HepG2 (cell line): ENCODE measurements around the gene NAA38. TPM values are rescaled to one million over a fixed set of nuclear protein-coding genes. Genes with fewer than 3 reads are reported as not detected.

Experiments
- ARID4A ChIP-seq: sonication (generic); formaldehyde crosslinking; IDR thresholded peaks from 2 replicates; pipeline ENCODE4 v1.5.0; 2020; ENCODE audit warnings: mild to moderate bottlenecking, missing genetic modification reagents, borderline replicate concordance
- DDIT3 ChIP-seq: sonication (generic); formaldehyde crosslinking; IDR thresholded peaks from 2 replicates; pipeline ENCODE4 v1.4.0; 2020; ENCODE audit warnings: mild to moderate bottlenecking, missing genetic modification reagents
- GPN1 ChIP-seq: sonication (generic); formaldehyde crosslinking; IDR thresholded peaks from 2 replicates; pipeline ENCODE4 v1.5.1; 2020; ENCODE audit warnings: missing genetic modification reagents, borderline replicate concordance
- HNRNPL ChIP-seq: fragments of 200-400 bp; formaldehyde crosslinking; IDR thresholded peaks from 2 replicates; pipeline ENCODE4 v1.6.1; 2017; ENCODE audit warnings: mild to moderate bottlenecking, low read depth, low read length
- TAF15 ChIP-seq: fragments of 200-400 bp; formaldehyde crosslinking; IDR thresholded peaks from one replicate; pipeline ENCODE4 v1.6.1; 2018; ENCODE audit warnings: mild to moderate bottlenecking, low read depth, low read length; ENCODE audit not compliant: poor library complexity, severe bottlenecking
- TEAD2 ChIP-seq: sonication (generic); formaldehyde crosslinking; IDR thresholded peaks from 2 replicates; pipeline ENCODE4 v1.9.0; 2021; ENCODE audit warnings: missing genetic modification reagents
- ZBTB49 ChIP-seq: sonication (generic); formaldehyde crosslinking; IDR thresholded peaks from 2 replicates; pipeline ENCODE4 v1.4.0; 2020; ENCODE audit warnings: missing genetic modification reagents, borderline replicate concordance
- ZFP1 ChIP-seq: IDR thresholded peaks from 2 replicates; pipeline ENCODE4 v1.6.1; 2016
- ZNF317 ChIP-seq: sonication (generic); formaldehyde crosslinking; IDR thresholded peaks from 2 replicates; pipeline ENCODE4 v1.5.0; 2020; ENCODE audit warnings: mild to moderate bottlenecking, missing genetic modification reagents
- ZNF343 ChIP-seq: sonication (generic); formaldehyde crosslinking; IDR thresholded peaks from 2 replicates; pipeline ENCODE4 v1.4.0; 2020; ENCODE audit warnings: mild to moderate bottlenecking, missing genetic modification reagents
- ZNF598 ChIP-seq: sonication (generic); formaldehyde crosslinking; IDR thresholded peaks from 2 replicates; pipeline ENCODE4 v1.5.1; 2020; ENCODE audit warnings: mild to moderate bottlenecking, missing genetic modification reagents, borderline replicate concordance
- ZNF761 ChIP-seq: sonication (generic); formaldehyde crosslinking; conservative IDR thresholded peaks from 2 replicates; pipeline ENCODE4 v1.4.0; 2020; ENCODE audit warnings: mild to moderate bottlenecking, missing genetic modification reagents
- ZNF878 ChIP-seq: sonication (generic); formaldehyde crosslinking; IDR thresholded peaks from 2 replicates; pipeline ENCODE4 v1.8.1; 2023; ENCODE audit warnings: mild to moderate bottlenecking, missing genetic modification reagents, moderate library complexity
- polyA plus RNA-seq, 8 experiments: library from polyadenylated mRNA; depleted of rRNA in 3 of 8; stranded (reverse) in 7 of 8; unstranded in 1 of 8; fragments of >200 nt; fragmentation: Illumina TruSeq in 4 of 8; extraction: Trizol in 4 of 8; gene quantifications; 2 replicates each; pipeline versions ENCODE4 v1.2.1 to v1.2.3, GENCODE V29; 2011 to 2016; ENCODE audit warnings: low read depth in 4 of 8, missing spikeins in 1 of 8, mixed read lengths in 1 of 8; ENCODE audit not compliant: insufficient read depth in 1 of 8
- total RNA-seq, 5 experiments: library from RNA; depleted of rRNA; stranded (reverse); fragments of >200 nt; fragmentation: Illumina TruSeq; extraction: Trizol; gene quantifications; 2 replicates each; pipeline ENCODE4 v1.2.3, GENCODE V29; 2016; ENCODE audit warnings: low read depth in 1 of 5
- TF ChIP-seq, protein P1 (sequence below): sonication (generic); formaldehyde crosslinking; IDR thresholded peaks from 2 replicates; pipeline ENCODE4 v1.5.1; 2020; ENCODE audit warnings: mild to moderate bottlenecking, missing genetic modification reagents, moderate library complexity
- TF ChIP-seq, protein P2 (sequence below): fragments of 450-650 bp; IDR thresholded peaks from 2 replicates; pipeline ENCODE4 v1.6.1; 2017; ENCODE audit warnings: mild to moderate bottlenecking
- TF ChIP-seq, protein P3 (sequence below): sonication (generic); formaldehyde crosslinking; IDR thresholded peaks from 2 replicates; pipeline ENCODE4 v1.4.0; 2020; ENCODE audit warnings: missing genetic modification reagents

NAA38 gene
- total and polyA plus RNA-seq, 2 of the 13 experiments (the other 11 are each of a cell fraction or from before 2014, with no cell fraction given): 46.9 to 91.6 TPM

DNA sequence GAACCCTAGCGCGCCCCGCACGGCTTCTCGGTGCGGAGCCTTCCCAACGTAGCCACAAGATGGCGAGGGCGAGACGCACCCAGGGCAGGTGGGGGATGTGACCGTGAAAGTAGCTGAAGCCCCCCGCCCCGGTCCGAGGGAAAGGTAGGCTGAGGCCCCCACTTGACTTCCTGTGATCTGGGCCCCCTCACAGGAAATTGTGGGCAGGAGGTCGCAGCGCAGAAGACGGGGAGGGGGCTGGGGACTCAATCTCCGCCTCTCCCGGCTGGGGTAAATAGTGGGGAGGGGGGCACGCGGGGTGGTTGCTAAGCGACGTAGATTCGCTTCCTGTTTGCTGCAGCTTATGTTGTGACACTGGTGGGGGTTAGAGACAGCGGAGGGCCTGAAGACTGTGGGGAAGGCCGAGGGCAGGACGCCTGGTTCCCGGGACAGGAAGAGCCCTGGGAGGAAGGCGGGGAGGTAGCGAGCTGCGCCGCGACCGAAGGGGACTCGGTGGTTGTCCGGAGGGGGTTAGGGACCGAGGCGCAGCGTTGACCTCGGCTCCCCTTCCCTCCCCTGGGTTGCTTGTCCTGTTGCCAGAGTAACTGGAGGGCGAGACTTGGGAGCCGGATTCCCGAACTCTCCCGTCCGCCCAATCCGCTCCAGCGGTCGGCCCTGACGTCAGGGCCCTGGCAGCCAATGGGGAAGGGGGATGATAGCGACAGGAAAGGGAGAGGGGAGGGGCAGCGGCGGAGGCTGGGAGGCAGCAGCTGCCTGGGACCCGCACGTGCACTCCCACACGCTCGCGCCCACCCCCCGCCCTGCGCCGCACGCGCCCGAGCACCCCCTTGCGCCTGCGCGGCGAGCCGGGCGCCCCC, 22.2 kb downstream of the NAA38 start (continued):
- TF ChIP-seq, protein P1, sequence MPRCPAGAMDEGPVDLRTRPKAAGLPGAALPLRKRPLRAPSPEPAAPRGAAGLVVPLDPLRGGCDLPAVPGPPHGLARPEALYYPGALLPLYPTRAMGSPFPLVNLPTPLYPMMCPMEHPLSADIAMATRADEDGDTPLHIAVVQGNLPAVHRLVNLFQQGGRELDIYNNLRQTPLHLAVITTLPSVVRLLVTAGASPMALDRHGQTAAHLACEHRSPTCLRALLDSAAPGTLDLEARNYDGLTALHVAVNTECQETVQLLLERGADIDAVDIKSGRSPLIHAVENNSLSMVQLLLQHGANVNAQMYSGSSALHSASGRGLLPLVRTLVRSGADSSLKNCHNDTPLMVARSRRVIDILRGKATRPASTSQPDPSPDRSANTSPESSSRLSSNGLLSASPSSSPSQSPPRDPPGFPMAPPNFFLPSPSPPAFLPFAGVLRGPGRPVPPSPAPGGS: no peak
- TF ChIP-seq, protein P2, sequence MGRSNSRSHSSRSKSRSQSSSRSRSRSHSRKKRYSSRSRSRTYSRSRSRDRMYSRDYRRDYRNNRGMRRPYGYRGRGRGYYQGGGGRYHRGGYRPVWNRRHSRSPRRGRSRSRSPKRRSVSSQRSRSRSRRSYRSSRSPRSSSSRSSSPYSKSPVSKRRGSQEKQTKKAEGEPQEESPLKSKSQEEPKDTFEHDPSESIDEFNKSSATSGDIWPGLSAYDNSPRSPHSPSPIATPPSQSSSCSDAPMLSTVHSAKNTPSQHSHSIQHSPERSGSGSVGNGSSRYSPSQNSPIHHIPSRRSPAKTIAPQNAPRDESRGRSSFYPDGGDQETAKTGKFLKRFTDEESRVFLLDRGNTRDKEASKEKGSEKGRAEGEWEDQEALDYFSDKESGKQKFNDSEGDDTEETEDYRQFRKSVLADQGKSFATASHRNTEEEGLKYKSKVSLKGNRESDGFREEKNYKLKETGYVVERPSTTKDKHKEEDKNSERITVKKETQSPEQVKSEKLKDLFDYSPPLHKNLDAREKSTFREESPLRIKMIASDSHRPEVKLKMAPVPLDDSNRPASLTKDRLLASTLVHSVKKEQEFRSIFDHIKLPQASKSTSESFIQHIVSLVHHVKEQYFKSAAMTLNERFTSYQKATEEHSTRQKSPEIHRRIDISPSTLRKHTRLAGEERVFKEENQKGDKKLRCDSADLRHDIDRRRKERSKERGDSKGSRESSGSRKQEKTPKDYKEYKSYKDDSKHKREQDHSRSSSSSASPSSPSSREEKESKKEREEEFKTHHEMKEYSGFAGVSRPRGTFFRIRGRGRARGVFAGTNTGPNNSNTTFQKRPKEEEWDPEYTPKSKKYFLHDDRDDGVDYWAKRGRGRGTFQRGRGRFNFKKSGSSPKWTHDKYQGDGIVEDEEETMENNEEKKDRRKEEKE: no peak
- TF ChIP-seq ZNF598: no peak
- TF ChIP-seq ZFP1: no peak
- TF ChIP-seq GPN1: no peak
- TF ChIP-seq TAF15: no peak
- TF ChIP-seq, protein P3, sequence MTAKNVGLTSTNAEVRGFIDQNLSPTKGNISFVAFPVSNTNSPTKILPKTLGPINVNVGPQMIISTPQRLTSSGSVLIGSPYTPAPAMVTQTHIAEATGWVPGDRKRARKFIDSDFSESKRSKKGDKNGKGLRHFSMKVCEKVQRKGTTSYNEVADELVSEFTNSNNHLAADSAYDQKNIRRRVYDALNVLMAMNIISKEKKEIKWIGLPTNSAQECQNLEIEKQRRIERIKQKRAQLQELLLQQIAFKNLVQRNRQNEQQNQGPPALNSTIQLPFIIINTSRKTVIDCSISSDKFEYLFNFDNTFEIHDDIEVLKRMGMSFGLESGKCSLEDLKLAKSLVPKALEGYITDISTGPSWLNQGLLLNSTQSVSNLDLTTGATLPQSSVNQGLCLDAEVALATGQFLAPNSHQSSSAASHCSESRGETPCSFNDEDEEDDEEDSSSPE (CRISPR knock-in tag): peak; percentile 38; the same call in 1 of the 2 replicates
- no peak for TF ChIP-seq HNRNPL
- no peak for TF ChIP-seq TEAD2
- no peak for TF ChIP-seq ZNF878 (CRISPR knock-in tag)
- no peak for TF ChIP-seq DDIT3
- TF ChIP-seq ZNF317 (CRISPR knock-in tag): no peak
- TF ChIP-seq ZNF343: no peak
- TF ChIP-seq ZNF761 (CRISPR knock-in tag): no peak; the same call in 1 of the 2 replicates
- peak; percentile 79 for TF ChIP-seq ARID4A (CRISPR knock-in tag)
- TF ChIP-seq ZBTB49: no peak
